IMR-90 (cell line): ENCODE measurements around the gene WFDC9. TPM values are rescaled to one million over a fixed set of nuclear protein-coding genes. Genes with fewer than 3 reads are reported as not detected.

Experiments
- ATAC-seq: fragments of 200-7000 bp; cut with Tn5 transposase; 2 replicates; pipeline ENCODE4 v1.9.1; 2020; ENCODE audit warnings: low read depth, mild to moderate bottlenecking, moderate library complexity
- BruUV-seq: library from RNA; stranded (reverse); fragments of 400-500 nt; replicated peaks from 2 replicates; lab custom pipeline; 2021; lab: Mats Ljungman, UMichigan
- CTCF ChIA-PET: fragments of 300-600 bp; formaldehyde crosslinking; extraction: SDS; loops from one replicate; lab custom pipeline; 2021; ENCODE audit warnings: antibody characterized with exemption; lab: Yijun Ruan, JAX
- POLR2A ChIA-PET: fragments of 300-600 bp; sonication (Branson Sonifier 250); formaldehyde crosslinking; loops from one replicate; lab custom pipeline; 2022; ENCODE audit warnings: antibody characterized with exemption; ENCODE audit not compliant: unreplicated experiment; lab: Charles Lee
- DNase-seq: peaks from one replicate; pipeline ENCODE4 v3.0.0; 2013
- H2AFZ ChIP-seq: replicated peaks from 2 replicates; pipeline ENCODE3; 2013; ENCODE audit warnings: low read length, mild to moderate bottlenecking; ENCODE audit not compliant: poor library complexity
- H2AK5ac ChIP-seq: 2 replicates; pipeline ENCODE4 v1.6.1; 2013; ENCODE audit warnings: low read depth, low read length, inconsistent platforms
- H2AK9ac ChIP-seq: replicated peaks from 2 replicates; pipeline ENCODE3; 2013; ENCODE audit warnings: mild to moderate bottlenecking, low read depth, low read length, moderate library complexity; ENCODE audit not compliant: poor library complexity
- H2BK120ac ChIP-seq: 2 replicates; pipeline ENCODE4 v1.6.1; 2013; ENCODE audit warnings: low read depth, low read length, inconsistent platforms
- H2BK15ac ChIP-seq: 3 replicates; pipeline ENCODE4 v1.6.1; 2013; ENCODE audit warnings: low read depth, low read length, inconsistent platforms
- H2BK20ac ChIP-seq: 2 replicates; pipeline ENCODE4 v1.6.1; 2013; ENCODE audit warnings: low read depth, mild to moderate bottlenecking, inconsistent platforms, low read length, moderate library complexity
- H2BK5ac ChIP-seq: 2 replicates; pipeline ENCODE4 v1.6.1; 2013; ENCODE audit warnings: mild to moderate bottlenecking, low read depth, low read length, inconsistent platforms; ENCODE audit not compliant: poor library complexity, severe bottlenecking
- H3K14ac ChIP-seq: replicated peaks from 2 replicates; pipeline ENCODE4 v1.6.1; 2013; ENCODE audit warnings: low read depth, low read length, inconsistent platforms
- H3K18ac ChIP-seq: 2 replicates; pipeline ENCODE4 v1.6.1; 2013; ENCODE audit warnings: low read depth, low read length, control low read depth
- H3K23ac ChIP-seq: 2 replicates; pipeline ENCODE4 v1.6.1; 2013; ENCODE audit warnings: low read depth, low read length, inconsistent platforms
- H3K27ac ChIP-seq: 2 replicates; pipeline ENCODE4 v1.5.1; 2013; ENCODE audit warnings: mild to moderate bottlenecking, control low read depth, low read length; ENCODE audit not compliant: insufficient read depth
- H3K27me3 ChIP-seq: 2 replicates; pipeline ENCODE4 v1.6.1; 2013; ENCODE audit warnings: low read length; ENCODE audit not compliant: control insufficient read depth, insufficient read depth
- H3K36me3 ChIP-seq: 2 replicates; pipeline ENCODE4 v1.6.1; 2013; ENCODE audit warnings: low read length, mixed read lengths; ENCODE audit not compliant: control insufficient read depth, insufficient read depth
- H3K4ac ChIP-seq: 2 replicates; pipeline ENCODE4 v1.6.1; 2013; ENCODE audit warnings: low read depth, low read length, inconsistent platforms
- H3K4me1 ChIP-seq: 2 replicates; pipeline ENCODE4 v1.6.1; 2013; ENCODE audit warnings: low read length, mixed read lengths; ENCODE audit not compliant: control insufficient read depth, insufficient read depth
- H3K4me2 ChIP-seq: 2 replicates; pipeline ENCODE4 v1.6.1; 2013; ENCODE audit warnings: low read depth, mild to moderate bottlenecking, control low read depth, low read length, moderate library complexity
- H3K4me3 ChIP-seq: 2 replicates; pipeline ENCODE4 v1.5.1; 2013; ENCODE audit warnings: low read depth, mild to moderate bottlenecking, control low read depth, low read length, moderate library complexity; ENCODE audit not compliant: insufficient read depth
- H3K56ac ChIP-seq: 2 replicates; pipeline ENCODE4 v1.6.1; 2013; ENCODE audit warnings: low read length, inconsistent platforms; ENCODE audit not compliant: insufficient read depth; ENCODE audit errors: extremely low read depth
- H3K79me1 ChIP-seq, 2 experiments: 2 replicates each; pipeline ENCODE4 v1.6.1; 2013; ENCODE audit warnings: low read length in 2 of 2, inconsistent platforms in 1 of 2, low read depth in 1 of 2
- H3K9ac ChIP-seq: 2 replicates; pipeline ENCODE4 v1.6.1; 2013; ENCODE audit warnings: low read depth, low read length, control low read depth
- H3K9me1 ChIP-seq: 2 replicates; pipeline ENCODE4 v1.6.1; 2013; ENCODE audit warnings: low read length, inconsistent platforms; ENCODE audit not compliant: insufficient read depth
- H3K9me3 ChIP-seq: 2 replicates; pipeline ENCODE4 v1.6.1; 2013; ENCODE audit warnings: low read length; ENCODE audit not compliant: control insufficient read depth, insufficient read depth
- H4K20me1 ChIP-seq: 2 replicates; pipeline ENCODE4 v1.6.1; 2013; ENCODE audit warnings: low read length, inconsistent platforms; ENCODE audit not compliant: insufficient read depth
- H4K5ac ChIP-seq: 2 replicates; pipeline ENCODE4 v1.6.1; 2013; ENCODE audit warnings: mild to moderate bottlenecking, low read depth, low read length, control low read depth
- H4K8ac ChIP-seq, 2 experiments: 2 replicates each; pipeline ENCODE4 v1.6.1; 2013; ENCODE audit warnings: low read depth in 2 of 2, low read length in 2 of 2, control low read depth in 1 of 2, inconsistent platforms in 1 of 2
- H4K91ac ChIP-seq: 2 replicates; pipeline ENCODE4 v1.6.1; 2013; ENCODE audit warnings: low read depth, low read length, inconsistent platforms; ENCODE audit not compliant: insufficient read depth
- BHLHE40 ChIP-seq: fragments of 150-350 bp; IDR thresholded peaks from 2 replicates; pipeline ENCODE4 v1.6.1; 2016; ENCODE audit warnings: mild to moderate bottlenecking, low read depth, low read length
- FOS ChIP-seq: fragments of 150-350 bp; IDR thresholded peaks from 2 replicates; pipeline ENCODE4 v1.6.1; 2016; ENCODE audit warnings: low read depth, low read length
- MXI1 ChIP-seq: IDR thresholded peaks from 2 replicates; pipeline ENCODE4 v1.6.1; 2012; ENCODE audit warnings: low read depth, mild to moderate bottlenecking, low read length, moderate library complexity, borderline replicate concordance
- POLR2A ChIP-seq: IDR thresholded peaks from 2 replicates; pipeline ENCODE4 v1.6.1; 2012; ENCODE audit warnings: mild to moderate bottlenecking, low read depth, low read length
- RAD21 ChIP-seq: IDR thresholded peaks from 2 replicates; pipeline ENCODE4 v1.6.1; 2012; ENCODE audit warnings: low read length, improper control_type of control experiment
- RFX5 ChIP-seq: IDR thresholded peaks from 2 replicates; pipeline ENCODE4 v1.8.0; 2012; ENCODE audit warnings: low read depth, mild to moderate bottlenecking, low read length, moderate library complexity
- WGBS, 2 experiments: methylation state at CpG; one replicate each; pipeline versions ENCODE4 v1.1.5 to v1.1.7; 2013; ENCODE audit warnings: missing lambda C conversion rate in 2 of 2; ENCODE audit not compliant: insufficient read length in 1 of 2; ENCODE audit errors: extremely low coverage in 2 of 2; 5-methylcytosine and 5-hydroxymethylcytosine counted together
- dilution Hi-C: fragments of 300-500 bp; cut with HindIII; formaldehyde crosslinking; loops from one replicate; pipeline ENCODE4 v1.14.3; 2018; ENCODE audit warnings: low sequenced_read_pairs; ENCODE audit not compliant: unreplicated experiment
- in situ Hi-C: fragments of 300-500 bp; cut with MboI; formaldehyde crosslinking; loops from 3 replicates; pipeline ENCODE4 v1.14.3; 2019; ENCODE audit warnings: low sequenced_read_pairs, inconsistent platforms, mixed read lengths
- intact Hi-C: fragments of 100-400 bp; cut with micrococcal nuclease; formaldehyde crosslinking; loops from 2 replicates; pipeline ENCODE4 v1.10.0; 2022
- polyA plus RNA-seq, 3 experiments: library from polyadenylated mRNA; depleted of rRNA; stranded (reverse); fragments of >200 nt; gene quantifications; 2 replicates each; pipeline ENCODE4 v1.2.3, GENCODE V29; 2012; ENCODE audit warnings: low replicate concordance in 1 of 3
- total RNA-seq: library from RNA; depleted of rRNA; stranded (reverse); fragments of >200 nt; gene quantifications from 2 replicates; pipeline ENCODE4 v1.2.3, GENCODE V29; 2012
- TF ChIP-seq, protein P1 (sequence below): conservative IDR thresholded peaks from 2 replicates; pipeline ENCODE4 v1.5.1; 2012; ENCODE audit warnings: mild to moderate bottlenecking, low read depth, low read length, improper control_type of control experiment

WFDC9 gene
- total and polyA plus RNA-seq, 2 of the 4 experiments (the other 2 are of a cell fraction) = not detected

DNA sequence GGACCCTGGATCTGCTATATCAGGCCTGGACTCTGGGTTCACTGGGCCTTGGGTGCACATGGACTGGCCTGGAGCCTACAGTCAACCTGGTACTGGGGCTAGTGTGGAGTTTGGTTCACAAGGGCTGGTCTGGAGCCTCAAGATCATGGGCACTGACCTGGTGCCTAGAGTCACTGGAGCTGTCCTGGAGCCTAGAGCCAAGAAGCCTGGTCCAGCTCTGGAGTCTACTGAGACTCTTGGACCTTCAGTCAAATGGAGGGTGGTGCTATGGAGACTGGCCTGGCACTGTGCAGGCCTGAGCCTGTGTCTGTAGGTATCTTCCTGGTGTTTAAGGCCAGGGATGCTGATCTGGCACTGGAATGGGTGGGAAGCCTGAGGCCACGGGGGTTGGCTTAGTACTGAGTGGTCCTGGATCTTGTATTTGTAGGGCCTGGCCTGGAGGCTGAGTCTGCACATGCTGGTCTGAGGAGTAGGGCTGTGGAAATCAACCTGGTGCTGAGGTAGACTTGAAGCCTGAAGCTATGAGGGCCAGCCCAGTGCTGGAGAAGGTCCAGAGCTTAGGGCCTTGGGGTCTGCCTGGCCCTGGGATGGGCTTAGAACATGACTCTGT lies 16.5 kb upstream of the WFDC9 start:
- intact Hi-C loops = no loop called here
- Histone ChIP-seq H4K8ac (no peak overlapping the region), H3K36me3 (no peaks in the 10 kb centered on the region), H3K4ac (no peak overlapping the region), H3K18ac (no peak overlapping the region), H2AFZ (no peak overlapping the region), H2BK20ac (no peak overlapping the region), H3K23ac (no peak overlapping the region), H2BK15ac (no peak overlapping the region), H3K79me1 (no peaks in the 10 kb centered on the region), H3K9ac (no peak overlapping the region), H2BK120ac (no peak overlapping the region), H3K4me1 (no peaks in the 10 kb centered on the region), H2BK5ac (no peak overlapping the region), H2AK5ac (no peak overlapping the region), H3K4me2 (no peak overlapping the region), H3K9me1 (no peaks in the 10 kb centered on the region), H3K9me3 (no peaks in the 10 kb centered on the region), H4K91ac (no peak overlapping the region), H3K4me3 (no peak overlapping the region), H3K14ac (no peak overlapping the region), H3K27ac (no peak overlapping the region), H3K56ac (no peak overlapping the region), H3K27me3 (no peaks in the 10 kb centered on the region), H4K20me1 (no peaks in the 10 kb centered on the region), H4K5ac (no peak overlapping the region), H2AK9ac (no peak overlapping the region)
- no peak for TF ChIP-seq BHLHE40
- no peak for TF ChIP-seq RFX5
- no peak for TF ChIP-seq MXI1
- no peak for TF ChIP-seq RAD21
- TF ChIP-seq POLR2A = no peak
- TF ChIP-seq FOS = no peak
- TF ChIP-seq, protein P1, sequence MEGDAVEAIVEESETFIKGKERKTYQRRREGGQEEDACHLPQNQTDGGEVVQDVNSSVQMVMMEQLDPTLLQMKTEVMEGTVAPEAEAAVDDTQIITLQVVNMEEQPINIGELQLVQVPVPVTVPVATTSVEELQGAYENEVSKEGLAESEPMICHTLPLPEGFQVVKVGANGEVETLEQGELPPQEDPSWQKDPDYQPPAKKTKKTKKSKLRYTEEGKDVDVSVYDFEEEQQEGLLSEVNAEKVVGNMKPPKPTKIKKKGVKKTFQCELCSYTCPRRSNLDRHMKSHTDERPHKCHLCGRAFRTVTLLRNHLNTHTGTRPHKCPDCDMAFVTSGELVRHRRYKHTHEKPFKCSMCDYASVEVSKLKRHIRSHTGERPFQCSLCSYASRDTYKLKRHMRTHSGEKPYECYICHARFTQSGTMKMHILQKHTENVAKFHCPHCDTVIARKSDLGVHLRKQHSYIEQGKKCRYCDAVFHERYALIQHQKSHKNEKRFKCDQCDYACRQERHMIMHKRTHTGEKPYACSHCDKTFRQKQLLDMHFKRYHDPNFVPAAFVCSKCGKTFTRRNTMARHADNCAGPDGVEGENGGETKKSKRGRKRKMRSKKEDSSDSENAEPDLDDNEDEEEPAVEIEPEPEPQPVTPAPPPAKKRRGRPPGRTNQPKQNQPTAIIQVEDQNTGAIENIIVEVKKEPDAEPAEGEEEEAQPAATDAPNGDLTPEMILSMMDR = no peak
- DNase-seq (no peak), ATAC-seq (no peak)
- WGBS, 2 experiments = no CpG with 5 or more reads among the region's 1 CpG
- POLR2A ChIA-PET = no interaction called here
- in situ Hi-C loops = no loop called here
- dilution Hi-C loops = no loop called here
- BruUV-seq = no TSS peak
- CTCF ChIA-PET = no interaction called here
